Measurements from ENCODE around the gene RXRA. TPM values are rescaled to one million over a fixed set of nuclear protein-coding genes. Genes with fewer than 3 reads are reported as not detected.

RXRA gene
- total and polyA plus RNA-seq, 2 donors (not counting 3 experiments of a cell fraction or from before 2014, with no cell fraction given) = 15.4 to 37.4 TPM

- CTCF ChIA-PET = no interaction called here
- H3K27ac ChIP-seq (ENCODE audit: insufficient read depth, low read depth, low read length) = no peak overlapping the region
- no peaks in the 10 kb centered on the region for H3K9me3 ChIP-seq (replicated peaks; ENCODE audit: control insufficient read depth, insufficient read depth, low read length)
- no peaks in the 10 kb centered on the region for H4K20me1 ChIP-seq (replicated peaks; ENCODE audit: control insufficient read depth, extremely low read depth, insufficient read depth, low read length)
- H3K4me3 ChIP-seq (replicated peaks in 1 of 3; ENCODE audit: insufficient read depth in 1 of 3, low read depth in 1 of 3, low read length in 3 of 3) = no peak overlapping the region
- H3K4me2 ChIP-seq (ENCODE audit: insufficient read depth, low read length) = no peak overlapping the region
- H3K36me3 ChIP-seq (ENCODE audit: control insufficient read depth in 2 of 2, extremely low read depth in 1 of 2, insufficient read depth in 2 of 2, low read length in 2 of 2) = peaks cover 0 to 21% of the 10 kb centered on the region in 2 experiments
- TF ChIP-seq MYC (IDR thresholded peaks at IDR 0.05; ENCODE audit: low read depth, low read length) = no peak
- no peak for TF ChIP-seq EZH2 (IDR thresholded peaks at IDR 0.05; ENCODE audit: borderline replicate concordance, low read depth, low read length, severe bottlenecking)
- no peak for TF ChIP-seq CTCF (IDR thresholded peaks at IDR 0.05; ENCODE audit: extremely low read depth in 1 of 2, insufficient read depth in 1 of 2, low read depth in 1 of 2, low read length in 2 of 2)
- no peak for TF ChIP-seq POLR2AphosphoS5 (IDR thresholded peaks at IDR 0.05; ENCODE audit: insufficient read depth, low read depth, low read length)
- no peak for TF ChIP-seq MAX (IDR thresholded peaks at IDR 0.05; ENCODE audit: insufficient read depth, insufficient read length)
- no peak for TF ChIP-seq POLR2A (IDR thresholded peaks at IDR 0.05; ENCODE audit: low read depth, low read length)
- no peaks in the 10 kb centered on the region for H3K9me1 ChIP-seq (replicated peaks; ENCODE audit: control insufficient read depth, extremely low read depth, insufficient read depth, low read length)
- DNase-seq (ENCODE audit: low read depth, low spot score) (no peak), FAIRE-seq (no peak)
- no peaks in the 10 kb centered on the region for H3K79me2 ChIP-seq (ENCODE audit: control insufficient read depth, insufficient read depth, low read length)
- POLR2A ChIA-PET = no interaction called here
- H3K27me3 ChIP-seq (ENCODE audit: control insufficient read depth in 2 of 2, insufficient read depth in 2 of 2, low read length in 2 of 2) = no peaks in the 10 kb centered on the region
- H3K4me1 ChIP-seq (ENCODE audit: control insufficient read depth, extremely low read depth, insufficient read depth, low read length) = no peaks in the 10 kb centered on the region
- no peak overlapping the region for H2AFZ ChIP-seq (ENCODE audit: low read depth, low read length)
- no peak overlapping the region for H3K9ac ChIP-seq (replicated peaks; ENCODE audit: extremely low read depth, insufficient read depth, low read length)
- no TSS peak for BruUV-seq (replicated peaks)
- intact Hi-C loops (cut with micrococcal nuclease) = no loop called here
- dilution Hi-C loops (cut with MboI; ENCODE audit: extremely low pct_ligation_motif_present, low sequenced_read_pairs) = no loop called here
Observed at GRCh38 chr9:134422301-134423090, 96.2 kb downstream of the RXRA start.

Measured in endothelial cell of umbilical vein (primary cell).